PC-3 (cell line): ENCODE measurements around the gene WNT3.

ENCODE experiments used
- EZH2 ChIP-seq: fragments of 300-600 bp; sonication (generic); IDR thresholded peaks from one replicate; pipeline ENCODE4 v1.6.1; 2017; ENCODE audit warnings: antibody characterized with exemption, mild to moderate bottlenecking, low read length; ENCODE audit not compliant: unreplicated experiment
- EZH2phosphoT487 ChIP-seq: fragments of 300-600 bp; sonication (generic); IDR thresholded peaks from 2 replicates; pipeline ENCODE4 v1.6.1; 2018; ENCODE audit warnings: mild to moderate bottlenecking, antibody characterized with exemption, low read length, borderline replicate concordance
- TF ChIP-seq, protein P1 (sequence below): fragments of 300-600 bp; sonication (generic); conservative IDR thresholded peaks from 2 replicates; pipeline ENCODE4 v1.5.1; 2017; ENCODE audit warnings: antibody characterized with exemption, low read depth, mild to moderate bottlenecking, low read length

DNA sequence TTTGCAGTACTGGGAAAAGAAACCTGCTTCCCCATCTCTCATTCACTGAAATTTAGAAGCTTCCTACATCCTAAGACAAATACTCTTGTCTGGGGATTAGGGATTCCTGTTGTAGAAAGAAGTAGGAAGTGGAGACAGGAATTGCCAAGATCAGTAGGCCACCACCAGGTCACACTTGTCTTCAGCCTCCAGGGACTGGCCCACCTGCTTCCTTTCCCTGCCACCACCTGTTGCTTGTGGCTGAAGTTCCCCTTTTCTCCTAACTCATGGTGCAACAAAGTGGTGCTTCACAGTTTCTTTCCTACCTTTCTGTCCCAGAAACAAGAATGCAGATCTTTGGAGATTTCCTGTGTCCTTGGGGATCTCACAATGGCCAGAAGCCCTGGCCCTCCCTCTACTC lies 82.4 kb downstream of the WNT3 start:
- TF ChIP-seq, protein P1, sequence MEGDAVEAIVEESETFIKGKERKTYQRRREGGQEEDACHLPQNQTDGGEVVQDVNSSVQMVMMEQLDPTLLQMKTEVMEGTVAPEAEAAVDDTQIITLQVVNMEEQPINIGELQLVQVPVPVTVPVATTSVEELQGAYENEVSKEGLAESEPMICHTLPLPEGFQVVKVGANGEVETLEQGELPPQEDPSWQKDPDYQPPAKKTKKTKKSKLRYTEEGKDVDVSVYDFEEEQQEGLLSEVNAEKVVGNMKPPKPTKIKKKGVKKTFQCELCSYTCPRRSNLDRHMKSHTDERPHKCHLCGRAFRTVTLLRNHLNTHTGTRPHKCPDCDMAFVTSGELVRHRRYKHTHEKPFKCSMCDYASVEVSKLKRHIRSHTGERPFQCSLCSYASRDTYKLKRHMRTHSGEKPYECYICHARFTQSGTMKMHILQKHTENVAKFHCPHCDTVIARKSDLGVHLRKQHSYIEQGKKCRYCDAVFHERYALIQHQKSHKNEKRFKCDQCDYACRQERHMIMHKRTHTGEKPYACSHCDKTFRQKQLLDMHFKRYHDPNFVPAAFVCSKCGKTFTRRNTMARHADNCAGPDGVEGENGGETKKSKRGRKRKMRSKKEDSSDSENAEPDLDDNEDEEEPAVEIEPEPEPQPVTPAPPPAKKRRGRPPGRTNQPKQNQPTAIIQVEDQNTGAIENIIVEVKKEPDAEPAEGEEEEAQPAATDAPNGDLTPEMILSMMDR = no peak
- no peak for TF ChIP-seq EZH2phosphoT487
- TF ChIP-seq EZH2 = no peak
